Testis (tissue), 2 donors: ENCODE results near the gene SLC19A1.

ENCODE experiments used
- POLR2A ChIP-seq: fragments of 450-650 bp; IDR thresholded peaks from one replicate; pipeline ENCODE4 v1.6.1; 2017; ENCODE audit warnings: antibody characterized with exemption, mild to moderate bottlenecking, moderate library complexity
- TF ChIP-seq, protein P1 (sequence below), 3 experiments: fragments of 450-650 bp in 2 of 3; fragments of 200-600 bp in 1 of 3; sonication (generic) in 1 of 3; IDR thresholded peaks; one replicate each; pipeline ENCODE4 v1.5.1; 2016 to 2019; ENCODE audit warnings: antibody characterized with exemption in 3 of 3, mild to moderate bottlenecking in 2 of 3, moderate library complexity in 1 of 3

DNA sequence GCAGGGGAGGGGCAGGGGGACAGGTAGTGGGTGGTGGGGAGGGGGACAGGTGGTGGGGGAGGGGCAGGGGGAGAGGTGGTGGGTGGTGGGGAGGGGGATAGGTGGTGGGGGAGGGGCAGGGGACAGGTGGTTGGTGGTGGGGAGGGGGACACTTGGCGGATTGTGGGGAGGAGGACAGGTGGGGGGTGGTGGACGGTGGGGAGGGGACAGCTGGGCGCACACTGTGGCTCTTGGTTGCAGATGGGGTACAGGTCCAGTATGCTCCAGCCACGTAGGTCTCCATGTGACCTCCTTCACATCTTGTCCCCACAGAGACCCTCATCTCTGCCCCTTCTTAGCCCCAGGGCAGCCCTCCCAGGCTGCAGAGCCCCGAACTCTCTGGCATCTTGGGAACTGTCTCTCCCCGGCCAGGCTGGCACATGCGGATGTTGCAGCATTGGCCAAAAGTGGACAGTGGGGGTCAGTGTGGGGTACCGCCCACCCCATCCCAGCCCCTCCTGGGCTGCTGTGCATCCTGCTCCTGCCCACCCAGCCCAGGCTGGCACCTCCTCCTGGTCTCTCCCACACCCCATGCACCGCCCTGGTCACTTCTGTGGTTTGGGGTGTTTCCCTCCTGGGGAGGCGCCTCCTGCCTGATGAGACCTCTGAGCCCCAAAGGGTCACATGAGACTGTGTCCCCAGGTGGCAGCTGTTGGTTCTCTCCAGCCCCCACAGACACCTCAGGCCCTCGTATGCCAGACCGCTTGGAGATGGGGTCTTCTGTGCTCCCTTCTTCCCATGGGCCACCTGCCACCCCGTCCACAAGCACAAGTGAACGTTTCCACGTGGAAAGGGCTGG, 7.6 kb upstream of the SLC19A1 start:
- TF ChIP-seq, protein P1, sequence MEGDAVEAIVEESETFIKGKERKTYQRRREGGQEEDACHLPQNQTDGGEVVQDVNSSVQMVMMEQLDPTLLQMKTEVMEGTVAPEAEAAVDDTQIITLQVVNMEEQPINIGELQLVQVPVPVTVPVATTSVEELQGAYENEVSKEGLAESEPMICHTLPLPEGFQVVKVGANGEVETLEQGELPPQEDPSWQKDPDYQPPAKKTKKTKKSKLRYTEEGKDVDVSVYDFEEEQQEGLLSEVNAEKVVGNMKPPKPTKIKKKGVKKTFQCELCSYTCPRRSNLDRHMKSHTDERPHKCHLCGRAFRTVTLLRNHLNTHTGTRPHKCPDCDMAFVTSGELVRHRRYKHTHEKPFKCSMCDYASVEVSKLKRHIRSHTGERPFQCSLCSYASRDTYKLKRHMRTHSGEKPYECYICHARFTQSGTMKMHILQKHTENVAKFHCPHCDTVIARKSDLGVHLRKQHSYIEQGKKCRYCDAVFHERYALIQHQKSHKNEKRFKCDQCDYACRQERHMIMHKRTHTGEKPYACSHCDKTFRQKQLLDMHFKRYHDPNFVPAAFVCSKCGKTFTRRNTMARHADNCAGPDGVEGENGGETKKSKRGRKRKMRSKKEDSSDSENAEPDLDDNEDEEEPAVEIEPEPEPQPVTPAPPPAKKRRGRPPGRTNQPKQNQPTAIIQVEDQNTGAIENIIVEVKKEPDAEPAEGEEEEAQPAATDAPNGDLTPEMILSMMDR (IDR thresholded peaks at IDR 0.05) = no peak
- no peak for TF ChIP-seq POLR2A
